GM18511 (cell line): ENCODE measurements around the gene VSTM2A.
"Not testable (repeated sequence)": the region's sequence is repeated elsewhere in the genome, so short reads cannot be mapped to it uniquely, and the experiment has no call there.

Experiments used
- ATAC-seq: cut with Tn5 transposase; IDR thresholded peaks from one replicate; pipeline ENCODE4 v1.9.1; 2021; ENCODE audit warnings: mild to moderate bottlenecking, moderate library complexity; ENCODE audit not compliant: unreplicated experiment

The VSTM2A gene

GRCh38 chr7:54541669-54542625 lies at the start of gene VSTM2A:
Gene VSTM2A, plus strand, starts transcription at chr7:54542375. Its CDS starts 356 bp downstream, at chr7:54542731.
- no peak for ATAC-seq

- ATAC-seq = not testable (repeated sequence)
Observed at GRCh38 chr7:54504531-54504930, 37.6 kb upstream of the VSTM2A start.

- no peak for ATAC-seq
Observed at GRCh38 chr7:54529568-54529967, 12.6 kb upstream of the VSTM2A start.

DNA sequence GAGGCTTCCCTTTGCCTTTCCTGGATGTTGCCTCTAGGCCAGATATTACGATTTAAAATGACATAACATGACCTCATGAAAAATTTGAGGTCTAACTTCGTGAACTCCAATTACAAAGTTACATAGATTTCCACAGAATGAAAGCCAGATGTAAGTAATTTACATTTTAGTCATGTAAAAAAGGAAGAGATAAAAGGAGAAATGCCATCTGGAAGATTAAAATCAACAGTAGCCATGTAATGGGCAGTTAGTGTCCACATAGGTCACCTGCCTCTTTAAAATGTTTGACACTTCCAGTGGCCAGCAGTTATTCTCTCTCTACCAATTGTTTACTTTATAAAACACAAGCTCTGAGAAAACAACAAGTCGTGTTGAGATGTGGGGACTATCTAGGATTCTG lies 4.1 kb upstream of the VSTM2A start:
- no peak for ATAC-seq

DNA sequence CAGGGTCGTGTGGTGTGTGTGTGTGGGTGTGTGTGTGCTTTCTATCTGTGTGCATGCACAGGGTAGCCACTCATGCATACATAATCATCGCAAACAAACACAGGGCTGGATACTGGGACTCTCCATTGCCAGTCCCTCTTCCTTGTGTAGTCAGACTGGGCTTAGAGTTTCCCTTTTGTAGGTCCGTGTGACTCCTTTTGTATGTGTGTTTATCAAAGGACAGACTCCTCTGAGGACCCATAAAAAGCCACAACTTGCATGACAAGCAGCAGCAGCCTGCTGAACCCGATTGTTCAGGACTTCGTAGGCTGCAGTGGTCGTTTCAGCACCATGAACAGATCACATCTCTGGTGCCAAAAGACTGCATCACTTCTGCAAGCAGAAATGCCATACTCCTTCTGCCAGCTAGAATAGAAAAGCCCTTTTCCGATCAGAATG lies 895 bp downstream of the VSTM2A start:
- no peak for ATAC-seq

DNA sequence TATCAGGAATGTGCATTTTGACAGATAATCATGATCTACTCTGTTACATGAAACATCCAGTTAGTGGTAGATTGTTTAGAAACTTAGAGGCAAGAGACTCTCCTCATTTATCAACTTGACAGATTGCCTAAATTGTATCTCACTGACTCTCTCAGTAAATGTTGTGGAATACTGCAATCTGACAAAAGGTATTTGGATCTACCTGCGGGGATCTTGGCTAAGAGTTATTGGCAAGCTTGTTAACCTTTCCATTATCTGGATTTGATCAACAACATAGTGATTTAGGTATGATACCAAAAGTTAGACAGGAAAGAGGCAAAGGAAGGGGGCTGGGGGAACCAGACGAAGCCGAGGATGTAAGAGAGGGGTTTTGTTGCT lies 2.0 kb downstream of the VSTM2A start:
- ATAC-seq = no peak

DNA sequence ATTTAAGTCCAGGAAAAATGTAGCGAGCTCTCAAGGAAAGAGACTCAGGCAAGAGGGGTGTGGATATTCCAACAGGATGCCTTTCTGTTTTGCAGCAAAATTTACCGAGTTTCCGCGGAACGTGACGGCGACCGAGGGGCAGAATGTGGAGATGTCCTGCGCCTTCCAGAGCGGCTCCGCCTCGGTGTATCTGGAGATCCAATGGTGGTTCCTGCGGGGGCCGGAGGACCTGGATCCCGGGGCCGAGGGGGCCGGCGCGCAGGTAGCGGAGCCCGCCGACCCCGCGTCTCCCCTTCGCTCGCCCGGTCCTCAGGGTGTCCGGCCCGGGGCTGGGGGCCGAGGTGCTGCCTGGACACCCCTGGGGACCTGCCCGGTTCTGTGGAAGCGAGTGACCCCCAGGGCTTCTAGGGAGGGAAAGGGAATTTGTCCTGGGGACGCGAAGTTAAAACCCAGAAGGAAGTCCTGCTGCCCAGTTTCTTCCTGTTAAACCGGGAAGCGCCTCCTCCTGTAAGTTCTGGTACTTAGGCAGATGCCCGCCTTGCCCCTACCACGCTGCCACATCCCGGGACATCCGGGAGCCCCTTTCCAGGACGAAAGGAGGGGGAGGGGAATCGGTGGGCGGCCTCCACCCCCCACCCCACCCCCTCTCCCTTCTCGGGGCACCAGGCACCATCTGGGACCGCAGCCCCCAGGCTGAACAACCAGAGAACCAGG lies 2.5 kb downstream of the VSTM2A start:
- ATAC-seq = no peak

GRCh38 chr7:54545241-54545563 lies 3.0 kb downstream of the VSTM2A start:
- no peak for ATAC-seq

DNA sequence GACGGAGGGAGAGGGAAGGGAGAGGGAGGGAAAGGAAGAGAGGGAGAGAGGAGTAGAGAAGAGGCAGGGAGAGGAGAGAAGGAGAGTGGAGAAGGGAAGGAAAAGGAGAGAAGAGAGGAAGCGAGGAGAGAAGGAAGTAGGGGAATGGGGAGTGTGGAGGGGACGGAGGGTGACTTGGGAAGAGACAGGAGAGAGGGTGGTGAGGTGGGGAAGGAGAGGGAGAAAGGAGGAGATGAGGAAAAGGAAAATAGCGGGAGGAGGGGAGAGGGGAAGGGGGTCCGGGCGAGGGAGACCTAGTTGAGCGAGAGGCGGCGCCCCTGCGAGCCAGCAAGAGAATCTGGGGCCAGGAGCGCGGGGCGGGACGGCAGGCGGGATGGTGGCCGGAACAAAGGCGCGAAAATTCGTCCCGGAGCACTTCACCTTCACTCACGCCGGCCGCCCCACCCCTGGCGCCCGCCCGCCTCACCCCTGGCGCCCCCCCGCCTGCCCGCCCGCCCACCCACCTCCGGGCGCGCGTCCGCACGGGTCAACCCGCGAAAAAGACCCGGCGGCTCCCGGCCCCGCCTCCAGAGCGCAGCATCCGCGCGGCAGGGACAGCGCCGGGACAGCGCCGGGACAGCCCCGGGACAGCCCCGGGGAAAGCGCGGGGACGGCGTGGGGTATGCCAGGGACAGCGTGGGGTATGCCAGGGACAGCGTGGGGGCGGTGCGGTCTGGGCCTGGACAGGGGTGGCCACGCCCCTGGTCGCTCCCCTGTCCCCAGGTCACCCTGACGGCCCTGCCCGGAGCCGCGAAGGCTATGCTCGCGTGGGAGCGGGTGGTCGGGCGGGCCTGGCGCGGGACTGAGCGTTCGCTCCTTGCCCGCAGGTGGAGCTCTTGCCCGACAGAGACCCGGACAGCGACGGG lies 4.2 kb downstream of the VSTM2A start:
- no peak for ATAC-seq

GRCh38 chr7:54546986-54547314 lies 4.8 kb downstream of the VSTM2A start:
- ATAC-seq = no peak

DNA sequence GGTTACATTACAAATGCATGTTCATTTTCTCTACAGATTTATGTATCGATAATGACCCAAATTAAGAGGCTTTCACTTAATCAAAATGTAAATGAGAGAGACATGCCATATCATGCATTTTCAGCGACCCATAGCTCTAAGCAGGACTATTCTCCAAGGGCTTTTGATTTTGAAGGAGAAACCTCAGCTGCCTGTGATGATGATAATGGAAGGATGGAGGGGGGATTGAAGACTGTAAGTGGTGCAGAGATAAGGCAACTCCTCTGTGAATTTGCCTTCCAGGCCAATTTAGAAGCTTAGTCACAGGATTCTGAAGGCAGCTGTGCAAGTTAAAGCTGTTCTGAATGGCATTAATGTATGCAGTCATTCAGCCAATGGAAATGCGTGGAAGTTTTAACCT lies 8.3 kb downstream of the VSTM2A start:
- no peak for ATAC-seq

- ATAC-seq = no peak
Observed at GRCh38 chr7:54556121-54556520, 13.9 kb downstream of the VSTM2A start.

- ATAC-seq = no peak
Observed at GRCh38 chr7:54559401-54559800, 17.2 kb downstream of the VSTM2A start.

DNA sequence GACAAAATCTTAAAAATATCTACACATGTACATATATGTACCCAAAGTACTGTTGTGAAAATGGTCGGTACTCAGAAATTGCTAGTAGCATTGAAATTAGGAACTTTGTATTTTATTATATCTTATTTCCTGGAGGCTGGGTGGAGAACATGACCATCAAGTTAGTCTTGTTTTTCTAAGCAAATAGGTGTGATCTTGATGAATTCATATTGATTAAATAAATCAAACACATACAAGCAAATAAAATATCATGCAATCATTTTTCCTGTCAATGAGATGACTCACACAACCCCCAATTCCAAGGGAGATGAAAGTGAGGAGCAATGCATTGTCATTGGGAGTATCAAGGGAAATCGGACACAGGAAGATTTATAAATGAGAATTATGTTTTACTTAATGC lies 18.0 kb downstream of the VSTM2A start:
- no peak for ATAC-seq

GRCh38 chr7:54560723-54561122 lies 18.5 kb downstream of the VSTM2A start:
- no peak for ATAC-seq

DNA sequence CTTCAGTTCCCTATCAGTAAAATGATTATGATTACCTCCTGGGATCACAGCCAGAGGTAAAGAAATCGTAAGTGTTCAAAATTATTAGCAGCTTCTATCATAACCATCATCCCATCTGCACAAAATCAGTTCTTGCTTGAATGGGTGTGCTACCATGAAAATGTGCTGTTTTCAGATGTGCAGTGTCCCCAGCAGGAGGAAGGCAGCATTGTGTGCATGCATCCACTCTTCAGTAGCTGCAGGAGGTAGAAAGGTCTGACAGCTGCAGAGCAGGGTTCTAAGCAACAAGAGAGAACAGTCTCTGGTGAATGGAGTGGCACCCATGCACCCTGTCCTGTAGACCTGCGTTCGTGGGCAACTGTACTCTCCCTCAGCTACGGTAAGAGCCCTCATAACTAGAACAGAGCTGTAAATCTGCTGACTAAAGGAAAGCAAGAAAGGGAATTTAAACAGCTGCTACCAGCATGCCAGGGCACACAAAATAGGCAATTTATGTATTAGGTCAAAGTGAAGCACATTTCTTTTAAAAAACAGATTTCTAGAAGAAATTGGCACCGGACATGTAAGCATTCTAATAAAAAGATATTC lies 21.2 kb downstream of the VSTM2A start:
- ATAC-seq = no peak

DNA sequence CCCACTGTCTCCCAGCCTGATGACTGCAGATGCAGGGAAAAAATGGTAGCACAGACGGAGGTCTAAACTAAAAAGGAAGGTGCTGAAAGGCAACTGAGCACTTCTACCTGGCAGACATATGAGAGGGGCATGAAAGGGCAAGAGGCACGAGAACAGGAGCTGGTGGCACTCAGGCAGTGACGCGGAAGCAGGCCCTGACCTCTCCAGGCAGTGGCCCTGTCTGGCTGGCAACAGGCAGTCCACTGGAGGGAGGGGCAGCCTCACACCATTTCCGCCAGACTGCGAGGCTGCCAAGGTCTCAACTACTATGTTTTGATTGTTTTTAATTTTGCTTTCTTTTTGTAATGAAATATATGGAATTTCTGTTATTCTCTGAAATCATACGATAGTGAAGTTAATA lies 23.3 kb downstream of the VSTM2A start:
- ATAC-seq = no peak

DNA sequence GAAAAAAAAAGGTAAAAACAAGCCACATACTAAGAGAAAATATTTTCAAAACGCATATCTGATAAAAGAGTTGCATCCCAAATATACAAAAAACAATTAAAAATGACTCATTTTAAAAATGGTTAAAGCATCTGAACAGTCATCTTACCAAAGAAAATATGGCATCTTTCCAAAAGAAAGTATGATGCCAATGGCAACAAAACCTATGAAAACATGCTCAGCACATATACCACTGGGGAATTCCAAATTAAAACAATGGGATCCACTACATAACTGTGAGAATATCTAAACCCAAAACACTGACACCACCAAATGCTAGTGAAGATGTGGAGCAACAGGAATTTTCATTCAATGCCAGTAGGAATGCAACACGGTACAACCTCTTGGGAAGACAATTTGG lies 39.3 kb downstream of the VSTM2A start:
- no peak for ATAC-seq

DNA sequence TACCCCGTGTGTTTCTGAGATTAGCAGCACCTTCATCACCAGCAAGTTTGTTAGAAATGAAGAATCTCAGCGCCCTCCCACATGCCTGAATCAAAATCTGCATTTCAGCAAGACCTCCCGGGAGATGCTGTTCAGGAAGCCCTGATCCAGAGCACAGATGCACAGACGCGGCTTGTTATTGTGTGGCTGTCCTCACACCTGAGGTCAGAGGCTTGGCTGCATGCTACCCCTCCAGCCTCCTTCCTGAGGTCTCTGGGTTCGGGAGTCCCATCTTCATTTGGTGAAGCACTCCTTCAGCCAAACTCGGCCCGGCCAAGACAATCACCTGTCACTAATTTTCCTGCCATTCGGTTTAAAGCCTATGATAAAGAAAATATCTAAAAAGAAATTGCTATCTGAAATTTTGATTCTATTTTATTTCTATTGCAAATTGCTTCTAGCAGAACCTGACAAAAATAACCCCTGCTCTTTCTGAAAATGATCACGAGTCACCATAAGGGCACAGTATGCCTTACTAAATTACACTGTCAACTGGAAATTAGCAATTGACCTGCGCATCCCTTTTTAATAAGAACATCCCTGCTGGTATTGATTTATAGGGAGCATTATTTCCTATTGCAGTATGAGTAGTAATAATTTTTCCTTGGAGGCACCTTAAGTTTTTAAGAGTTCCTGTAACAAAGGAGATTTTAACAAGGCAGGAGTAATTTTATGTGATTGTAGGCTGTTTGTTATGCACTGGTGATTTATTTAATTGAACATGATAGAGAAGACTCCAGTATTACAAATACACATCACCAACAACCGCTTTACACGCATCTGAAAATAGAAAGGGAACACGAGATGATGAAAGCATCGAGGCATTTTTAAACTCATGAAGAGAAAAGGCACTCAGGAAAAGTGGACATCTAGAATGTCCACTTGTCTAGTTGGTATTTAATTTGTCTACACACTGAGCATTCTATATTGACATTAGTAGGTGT lies 49.5 kb downstream of the VSTM2A start:
- no peak for ATAC-seq

DNA sequence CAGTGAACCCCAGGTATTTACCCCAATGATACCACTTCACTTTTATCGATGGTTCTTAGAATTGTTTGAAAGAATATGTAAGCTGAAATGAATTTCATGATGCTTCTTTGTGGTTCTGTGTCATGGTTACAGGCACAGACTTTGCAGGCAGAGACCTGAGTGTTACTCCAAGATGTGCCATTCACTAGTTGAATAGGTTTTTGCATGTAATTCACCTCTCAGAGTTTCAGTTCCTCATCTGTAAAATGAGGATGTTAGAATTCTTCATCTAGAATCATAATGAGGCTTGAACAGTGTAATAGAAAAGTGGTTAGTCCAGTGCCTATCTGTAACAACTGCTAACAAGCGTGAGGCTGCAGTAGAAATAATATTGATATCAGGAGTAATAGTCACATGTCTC lies 54.6 kb downstream of the VSTM2A start:
- peak; percentile 99 for ATAC-seq
